A673 (cell line): Measurements from ENCODE around the gene IL1RAPL2. TPM values are rescaled to one million over a fixed set of nuclear protein-coding genes. Genes with fewer than 3 reads are reported as not detected.

Experiments used
- BruUV-seq: library from RNA; stranded (reverse); fragments of 400-500 nt; replicated peaks from 2 replicates; lab custom pipeline; 2021; lab: Mats Ljungman, UMichigan
- CTCF ChIA-PET: fragments of 300-600 bp; sonication (Branson Sonifier 250); formaldehyde crosslinking; loops from one replicate; lab custom pipeline; 2022; ENCODE audit warnings: antibody characterized with exemption; lab: Charles Lee
- POLR2A ChIA-PET: fragments of 300-600 bp; sonication (Branson Sonifier 250); formaldehyde crosslinking; loops from one replicate; lab custom pipeline; 2022; ENCODE audit warnings: antibody characterized with exemption; ENCODE audit not compliant: low non-redundant PET; lab: Charles Lee
- DNase-seq: peaks from one replicate; pipeline ENCODE4 v3.0.0-alpha.2; 2015; ENCODE audit warnings: low spot score
- H3K27ac ChIP-seq: fragments of 200-600 bp; sonication (generic); 2 replicates; pipeline ENCODE4 v1.5.1; 2016; ENCODE audit warnings: mixed run types, low read depth, mild to moderate bottlenecking, mixed read lengths, antibody characterized with exemption, low read length; ENCODE audit not compliant: poor library complexity, severe bottlenecking
- H3K27me3 ChIP-seq: fragments of 200-600 bp; sonication (generic); replicated peaks from 2 replicates; pipeline ENCODE4 v1.6.1; 2017; ENCODE audit warnings: mixed run types, low read depth, mild to moderate bottlenecking, mixed read lengths, antibody characterized with exemption, low read length; ENCODE audit not compliant: insufficient read depth, poor library complexity
- H3K36me3 ChIP-seq: fragments of 200-600 bp; sonication (generic); 2 replicates; pipeline ENCODE4 v1.6.1; 2016; ENCODE audit warnings: mixed run types, mild to moderate bottlenecking, mixed read lengths, antibody characterized with exemption, low read length; ENCODE audit not compliant: insufficient read depth, poor library complexity, severe bottlenecking
- H3K4me1 ChIP-seq: fragments of 200-600 bp; sonication (generic); 2 replicates; pipeline ENCODE4 v1.6.1; 2017; ENCODE audit warnings: mixed run types, mild to moderate bottlenecking, mixed read lengths, antibody characterized with exemption, low read length; ENCODE audit not compliant: insufficient read depth, poor library complexity, severe bottlenecking
- H3K4me3 ChIP-seq: fragments of 200-600 bp; sonication (generic); 2 replicates; pipeline ENCODE4 v1.5.1; 2016; ENCODE audit warnings: low read depth, mixed run types, mild to moderate bottlenecking, mixed read lengths, low read length; ENCODE audit not compliant: poor library complexity, severe bottlenecking
- H3K9me3 ChIP-seq: fragments of 200-600 bp; sonication (generic); 2 replicates; pipeline ENCODE4 v1.6.1; 2016; ENCODE audit warnings: mixed run types, low read depth, mild to moderate bottlenecking, mixed read lengths, antibody characterized with exemption, low read length; ENCODE audit not compliant: poor library complexity, severe bottlenecking
- EZH2 ChIP-seq: fragments of 200-600 bp; sonication (generic); IDR thresholded peaks from 2 replicates; pipeline ENCODE4 v1.6.1; 2017; ENCODE audit warnings: borderline replicate concordance, low read depth, mild to moderate bottlenecking, mixed read lengths, antibody characterized with exemption, low read length; ENCODE audit not compliant: poor library complexity, severe bottlenecking
- intact Hi-C: fragments of 100-400 bp; cut with micrococcal nuclease; formaldehyde crosslinking; loops from one replicate; pipeline ENCODE4 v1.10.0; 2022; ENCODE audit not compliant: unreplicated experiment
- total RNA-seq: library from RNA; stranded (reverse); gene quantifications from 2 replicates; pipeline ENCODE4 v1.2.3, GENCODE V29; 2021
- TF ChIP-seq, protein P1 (sequence below): fragments of 300-800, 200-600 bp; sonication (generic); conservative IDR thresholded peaks from 2 replicates; pipeline ENCODE4 v1.5.1; 2017; ENCODE audit warnings: low read depth, mild to moderate bottlenecking, antibody characterized with exemption, low read length, moderate library complexity, mixed read lengths

Gene IL1RAPL2
- total RNA-seq, 1 experiment from 2014 or later: not detected

DNA sequence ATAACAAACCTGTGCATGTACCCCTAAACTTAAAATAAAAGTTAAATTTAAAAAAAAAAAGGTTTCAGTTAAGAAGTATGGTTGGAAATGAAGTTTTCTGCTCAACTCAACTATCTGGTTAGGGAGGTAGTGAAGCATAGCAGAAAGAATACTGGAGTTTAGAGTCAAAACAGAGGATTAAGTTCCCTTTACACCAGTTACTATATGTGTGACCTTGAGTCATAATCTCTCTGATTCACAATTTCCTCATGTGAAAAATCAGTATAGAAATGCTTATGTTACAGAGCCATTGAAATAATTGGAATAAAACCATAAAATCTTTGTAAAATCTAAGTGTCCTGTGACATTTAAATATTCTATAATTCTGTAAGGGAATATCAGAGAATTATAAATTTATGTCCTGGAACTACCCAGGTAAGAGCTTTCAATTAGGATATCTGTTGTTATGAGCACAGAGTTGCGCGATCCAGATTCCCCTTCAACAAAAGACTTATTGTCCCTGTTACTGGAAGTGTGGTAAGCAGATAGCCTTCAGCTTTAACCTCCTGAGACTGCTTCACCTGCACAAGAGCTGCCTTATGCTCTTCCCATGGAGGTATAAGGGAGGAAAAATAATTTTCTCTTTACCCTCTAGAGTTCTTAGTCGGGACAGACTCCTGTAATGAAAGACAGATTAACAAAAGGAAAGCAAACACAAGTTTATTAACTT lies 1052.5 kb downstream of the IL1RAPL2 start:
- TF ChIP-seq EZH2: no peak
- TF ChIP-seq, protein P1, sequence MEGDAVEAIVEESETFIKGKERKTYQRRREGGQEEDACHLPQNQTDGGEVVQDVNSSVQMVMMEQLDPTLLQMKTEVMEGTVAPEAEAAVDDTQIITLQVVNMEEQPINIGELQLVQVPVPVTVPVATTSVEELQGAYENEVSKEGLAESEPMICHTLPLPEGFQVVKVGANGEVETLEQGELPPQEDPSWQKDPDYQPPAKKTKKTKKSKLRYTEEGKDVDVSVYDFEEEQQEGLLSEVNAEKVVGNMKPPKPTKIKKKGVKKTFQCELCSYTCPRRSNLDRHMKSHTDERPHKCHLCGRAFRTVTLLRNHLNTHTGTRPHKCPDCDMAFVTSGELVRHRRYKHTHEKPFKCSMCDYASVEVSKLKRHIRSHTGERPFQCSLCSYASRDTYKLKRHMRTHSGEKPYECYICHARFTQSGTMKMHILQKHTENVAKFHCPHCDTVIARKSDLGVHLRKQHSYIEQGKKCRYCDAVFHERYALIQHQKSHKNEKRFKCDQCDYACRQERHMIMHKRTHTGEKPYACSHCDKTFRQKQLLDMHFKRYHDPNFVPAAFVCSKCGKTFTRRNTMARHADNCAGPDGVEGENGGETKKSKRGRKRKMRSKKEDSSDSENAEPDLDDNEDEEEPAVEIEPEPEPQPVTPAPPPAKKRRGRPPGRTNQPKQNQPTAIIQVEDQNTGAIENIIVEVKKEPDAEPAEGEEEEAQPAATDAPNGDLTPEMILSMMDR: no peak
- H3K4me1 ChIP-seq: no peaks in the 10 kb centered on the region
- no TSS peak for BruUV-seq
- H3K27me3 ChIP-seq: no peaks in the 10 kb centered on the region
- H3K36me3 ChIP-seq: no peaks in the 10 kb centered on the region
- no peak for DNase-seq
- intact Hi-C loops: no loop called here
- ChIA-PET POLR2A (no interaction called here), CTCF (no interaction called here)
- H3K27ac ChIP-seq: no peak overlapping the region
- no peak overlapping the region for H3K4me3 ChIP-seq
- no peaks in the 10 kb centered on the region for H3K9me3 ChIP-seq

GRCh38 chrX:105634180-105634579 lies 1068.2 kb downstream of the IL1RAPL2 start:
- no peaks in the 10 kb centered on the region for H3K27me3 ChIP-seq
- no peak for TF ChIP-seq EZH2
- TF ChIP-seq, protein P1: no peak
- intact Hi-C loops: no loop called here
- CTCF ChIA-PET: no interaction called here
- BruUV-seq: no TSS peak
- POLR2A ChIA-PET: no interaction called here
- H3K36me3 ChIP-seq: no peaks in the 10 kb centered on the region
- H3K27ac ChIP-seq: no peak overlapping the region
- DNase-seq: no peak
- no peak overlapping the region for H3K4me3 ChIP-seq
- H3K9me3 ChIP-seq: no peaks in the 10 kb centered on the region
- no peaks in the 10 kb centered on the region for H3K4me1 ChIP-seq

GRCh38 chrX:105635794-105636193 lies 1069.8 kb downstream of the IL1RAPL2 start:
- no TSS peak for BruUV-seq

More at GRCh38 chrX:105635794-105636193, 1069.8 kb downstream of the IL1RAPL2 start:
- no peaks in the 10 kb centered on the region for H3K4me1 ChIP-seq
- intact Hi-C loops: no loop called here
- CTCF ChIA-PET: no interaction called here
- no peak overlapping the region for H3K4me3 ChIP-seq
- H3K36me3 ChIP-seq: no peaks in the 10 kb centered on the region
- no peak overlapping the region for H3K27ac ChIP-seq
- TF ChIP-seq, protein P1: no peak
- no peak for TF ChIP-seq EZH2
- H3K9me3 ChIP-seq: no peaks in the 10 kb centered on the region
- POLR2A ChIA-PET: no interaction called here
- no peaks in the 10 kb centered on the region for H3K27me3 ChIP-seq
- DNase-seq: no peak
